H1 (cell line): Measurements from ENCODE around the gene FGR. TPM values are rescaled to one million over a fixed set of nuclear protein-coding genes. Genes with fewer than 3 reads are reported as not detected.

Experiments
- KDM5A ChIP-seq: fragments of 200-600 bp; IDR thresholded peaks from 2 replicates; pipeline ENCODE4 v1.7.1; 2012; ENCODE audit warnings: mild to moderate bottlenecking, low read length, inconsistent platforms, mixed read lengths
- RBBP5 ChIP-seq: IDR thresholded peaks from 2 replicates; pipeline ENCODE4 v1.7.1; 2012; ENCODE audit warnings: low read depth, mild to moderate bottlenecking, inconsistent platforms, low read length, moderate library complexity, borderline replicate concordance
- polyA plus RNA-seq, 7 experiments: library from polyadenylated mRNA; depleted of rRNA in 3 of 7; stranded (reverse) in 5 of 7; unstranded in 2 of 7; fragments of >200 nt in 5 of 7; fragments of 200-250 nt in 2 of 7; gene quantifications; 1 replicate in 5 of 7; 2 replicates in 1 of 7; 4 replicates in 1 of 7; pipeline versions ENCODE4 v1.2.1 to v1.2.3, GENCODE V29; 2011 to 2013; ENCODE audit warnings: missing spikeins in 2 of 7, mixed read lengths in 2 of 7
- total RNA-seq: library from RNA; stranded (reverse); fragmentation: NEBNext Ultra II Directional; extraction: Animal tissue kit (Norgen Biotek cat#: 25700); gene quantifications from 2 replicates; pipeline ENCODE4 v1.2.1, GENCODE V29; 2021

FGR gene
- total and polyA plus RNA-seq, 2 of the 8 experiments (the other 6 are each of a cell fraction or from before 2014, with no cell fraction given): 0.22 to 0.95 TPM

DNA sequence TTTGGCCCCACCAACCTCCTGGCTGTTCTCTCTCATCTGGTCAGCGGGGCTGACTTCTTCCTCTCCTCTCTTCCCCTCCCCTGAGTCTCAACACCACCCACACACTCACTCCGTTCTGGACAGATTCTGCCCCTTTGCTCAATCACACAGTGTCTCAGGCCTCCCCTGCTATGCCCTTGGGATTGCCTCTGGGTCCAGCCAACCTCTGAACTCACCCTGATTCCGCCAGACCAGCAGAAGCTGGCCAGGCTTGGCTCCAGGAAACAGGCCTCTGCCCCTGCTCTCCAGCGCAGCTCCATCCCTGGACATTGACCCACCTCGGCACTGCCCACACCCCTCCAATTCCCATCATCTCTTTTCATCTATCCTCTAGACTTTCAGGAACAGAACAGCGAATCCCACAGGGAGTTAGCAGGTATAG is 53.2 kb downstream of the FGR start (continued):
- no peak for TF ChIP-seq KDM5A
- TF ChIP-seq RBBP5: no peak
- TF ChIP-seq, all 59 proteins: peak for 0
